GM23248 (cell line): ENCODE results near the gene PMPCA.

ENCODE experiments used
- EZH2 ChIP-seq: fragments of 200-600 bp; sonication (generic); IDR thresholded peaks from 2 replicates; pipeline ENCODE4 v1.6.1; 2018; ENCODE audit warnings: antibody characterized with exemption, mild to moderate bottlenecking; ENCODE audit not compliant: insufficient read depth, poor library complexity, severe bottlenecking
- EZH2phosphoT487 ChIP-seq: fragments of 200-600 bp; sonication (generic); IDR thresholded peaks from 2 replicates; pipeline ENCODE4 v1.6.1; 2018; ENCODE audit warnings: antibody characterized with exemption, moderate library complexity, mild to moderate bottlenecking, low read depth; ENCODE audit not compliant: insufficient read depth

- TF ChIP-seq EZH2: no peak
- no peak for TF ChIP-seq EZH2phosphoT487
These were observed 27.5 kb downstream of the PMPCA start for GRCh38 chr9:136437839-136438547.
